H9 (cell line): ENCODE measurements around the gene ITPA. TPM values are rescaled to one million over a fixed set of nuclear protein-coding genes. Genes with fewer than 3 reads are reported as not detected.
A peak's percentile ranks its signal among the peaks of the same experiment; 100 is the strongest.

Source experiments
- DNase-seq: peaks from one replicate; pipeline ENCODE4 v3.0.0-alpha.2; 2017
- H2AFZ ChIP-seq: one replicate; pipeline ENCODE4 v1.6.1; 2013; ENCODE audit warnings: mild to moderate bottlenecking, low read length, control low read depth, moderate library complexity
- H2AK5ac ChIP-seq: 2 replicates; pipeline ENCODE4 v1.6.1; 2013; ENCODE audit warnings: low read length, control low read depth, mixed read lengths; ENCODE audit not compliant: insufficient read length
- H2BK120ac ChIP-seq: one replicate; pipeline ENCODE4 v1.6.1; 2013; ENCODE audit warnings: low read depth, mild to moderate bottlenecking, low read length, control low read depth, inconsistent platforms; ENCODE audit not compliant: poor library complexity, severe bottlenecking
- H2BK12ac ChIP-seq: 2 replicates; pipeline ENCODE4 v1.6.1; 2013; ENCODE audit warnings: low read length, control low read depth, mixed read lengths, low read depth; ENCODE audit not compliant: insufficient read length
- H2BK15ac ChIP-seq: 2 replicates; pipeline ENCODE4 v1.6.1; 2013; ENCODE audit warnings: low read depth, low read length, control low read depth
- H2BK20ac ChIP-seq: one replicate; pipeline ENCODE4 v1.6.1; 2013; ENCODE audit warnings: low read depth, mild to moderate bottlenecking, low read length, control low read depth, inconsistent platforms; ENCODE audit not compliant: poor library complexity, severe bottlenecking
- H2BK5ac ChIP-seq: 2 replicates; pipeline ENCODE4 v1.6.1; 2013; ENCODE audit warnings: low read length, control low read depth, mixed read lengths; ENCODE audit not compliant: insufficient read length
- H3K14ac ChIP-seq: 2 replicates; pipeline ENCODE4 v1.6.1; 2013; ENCODE audit warnings: low read length, control low read depth; ENCODE audit not compliant: insufficient read depth
- H3K18ac ChIP-seq: 2 replicates; pipeline ENCODE4 v1.6.1; 2013; ENCODE audit warnings: low read depth, mild to moderate bottlenecking, mixed read lengths, low read length, control low read depth; ENCODE audit not compliant: insufficient read length
- H3K23ac ChIP-seq: 2 replicates; pipeline ENCODE4 v1.6.1; 2013; ENCODE audit warnings: low read length, control low read depth, mixed read lengths, low read depth; ENCODE audit not compliant: insufficient read length
- H3K23me2 ChIP-seq: 2 replicates; pipeline ENCODE4 v1.6.1; 2013; ENCODE audit warnings: low read depth, mild to moderate bottlenecking, mixed read lengths, low read length, control low read depth; ENCODE audit not compliant: insufficient read length, poor library complexity, severe bottlenecking
- H3K27ac ChIP-seq: 2 replicates; pipeline ENCODE4 v1.5.1; 2013; ENCODE audit warnings: low read length, control low read depth, mixed read lengths, low read depth; ENCODE audit not compliant: insufficient read length
- H3K27me3 ChIP-seq: 2 replicates; pipeline ENCODE4 v1.6.1; 2013; ENCODE audit warnings: low read length, control low read depth, inconsistent platforms; ENCODE audit not compliant: insufficient read depth
- H3K4ac ChIP-seq: 2 replicates; pipeline ENCODE4 v1.6.1; 2013; ENCODE audit warnings: low read depth, mild to moderate bottlenecking, control low read depth, inconsistent platforms, low read length, moderate library complexity
- H3K4me1 ChIP-seq: 2 replicates; pipeline ENCODE4 v1.6.1; 2013; ENCODE audit warnings: low read length, control low read depth, inconsistent platforms; ENCODE audit not compliant: insufficient read depth
- H3K4me2 ChIP-seq: 2 replicates; pipeline ENCODE4 v1.6.1; 2013; ENCODE audit warnings: low read length, control low read depth, mixed read lengths; ENCODE audit not compliant: insufficient read length, insufficient read depth
- H3K56ac ChIP-seq: 2 replicates; pipeline ENCODE4 v1.6.1; 2013; ENCODE audit warnings: low read depth, mild to moderate bottlenecking, mixed read lengths, low read length, control low read depth; ENCODE audit not compliant: insufficient read length
- H3K79me1 ChIP-seq: 2 replicates; pipeline ENCODE4 v1.6.1; 2013; ENCODE audit warnings: low read depth, mild to moderate bottlenecking, moderate library complexity, low read length, control low read depth, inconsistent platforms; ENCODE audit not compliant: insufficient read depth, poor library complexity, severe bottlenecking
- H3K79me2 ChIP-seq: 2 replicates; pipeline ENCODE4 v1.6.1; 2013; ENCODE audit warnings: low read length, control low read depth, inconsistent platforms; ENCODE audit not compliant: insufficient read depth
- H3K9ac ChIP-seq: 2 replicates; pipeline ENCODE4 v1.6.1; 2013; ENCODE audit warnings: low read length, control low read depth, mixed read lengths; ENCODE audit not compliant: insufficient read length; ENCODE audit errors: extremely low read depth
- H3K9me3 ChIP-seq: one replicate; pipeline ENCODE4 v1.6.1; 2013; ENCODE audit warnings: low read depth, low read length, inconsistent platforms; ENCODE audit not compliant: control insufficient read depth
- H3T11ph ChIP-seq: one replicate; pipeline ENCODE4 v1.6.1; 2013; ENCODE audit warnings: mild to moderate bottlenecking, low read length, control low read depth, inconsistent platforms
- H4K20me1 ChIP-seq: one replicate; pipeline ENCODE4 v1.6.1; 2013; ENCODE audit not compliant: control insufficient read depth, insufficient read length, insufficient read depth
- H4K5ac ChIP-seq: 2 replicates; pipeline ENCODE4 v1.6.1; 2013; ENCODE audit warnings: low read depth, mild to moderate bottlenecking, mixed read lengths, low read length, control low read depth; ENCODE audit not compliant: insufficient read length
- H4K8ac ChIP-seq: replicated peaks from 2 replicates; pipeline ENCODE4 v1.6.1; 2013; ENCODE audit warnings: low read length, control low read depth, mixed read lengths, low read depth; ENCODE audit not compliant: insufficient read length
- H4K91ac ChIP-seq: 2 replicates; pipeline ENCODE4 v1.6.1; 2013; ENCODE audit warnings: low read depth, mild to moderate bottlenecking, moderate library complexity, mixed read lengths, low read length, control low read depth; ENCODE audit not compliant: insufficient read length
- H3K27ac Mint-ChIP-seq, 3 experiments: 2 replicates in 2 of 3; 3 replicates in 1 of 3; pipeline ENCODE4 v1.8.0; 2020 to 2021; ENCODE audit warnings: mixed read lengths in 3 of 3, mild to moderate bottlenecking in 1 of 3, moderate library complexity in 1 of 3
- H3K27me3 Mint-ChIP-seq: 2 replicates; pipeline ENCODE4 v1.8.0; 2021; ENCODE audit warnings: low read depth, mild to moderate bottlenecking, moderate library complexity, mixed read lengths
- H3K36me3 Mint-ChIP-seq, 3 experiments: 2 replicates in 2 of 3; 3 replicates in 1 of 3; pipeline ENCODE4 v1.8.0; 2020 to 2021; ENCODE audit warnings: low read depth in 3 of 3, mixed read lengths in 3 of 3; ENCODE audit not compliant: insufficient read depth in 1 of 3
- H3K4me1 Mint-ChIP-seq, 2 experiments: 2 replicates each; pipeline ENCODE4 v1.8.0; 2020; ENCODE audit warnings: mixed read lengths in 2 of 2
- H3K4me3 Mint-ChIP-seq, 2 experiments: 2 replicates in 1 of 2; 3 replicates in 1 of 2; pipeline ENCODE4 v1.8.0; 2020 to 2021; ENCODE audit warnings: mild to moderate bottlenecking in 2 of 2, mixed read lengths in 2 of 2, moderate library complexity in 1 of 2
- H3K9me3 Mint-ChIP-seq, 2 experiments: 2 replicates in 1 of 2; 3 replicates in 1 of 2; pipeline ENCODE4 v1.8.0; 2020; ENCODE audit warnings: mild to moderate bottlenecking in 2 of 2, mixed read lengths in 2 of 2, moderate library complexity in 1 of 2
- WGBS: extraction: QIAGEN DNeasy Blood & Tissue Kit; methylation state at CpG from one replicate; pipeline ENCODE4 v1.1.7; 2013; ENCODE audit warnings: missing lambda C conversion rate, low lambda C conversion rate, mixed read lengths; ENCODE audit not compliant: insufficient read length; ENCODE audit errors: extremely low coverage; 5-methylcytosine and 5-hydroxymethylcytosine counted together
- total RNA-seq: library from RNA; stranded (reverse); gene quantifications from 2 replicates; pipeline ENCODE4 v1.2.1, GENCODE V29; 2021
- TF ChIP-seq, protein P1 (sequence below): fragments of 200-600 bp; sonication (generic); conservative IDR thresholded peaks from 3 replicates; pipeline ENCODE4 v1.8.0; 2021; ENCODE audit warnings: antibody characterized with exemption, mild to moderate bottlenecking

The ITPA gene
- total RNA-seq, 1 experiment from 2014 or later, result 74.5 TPM

DNA sequence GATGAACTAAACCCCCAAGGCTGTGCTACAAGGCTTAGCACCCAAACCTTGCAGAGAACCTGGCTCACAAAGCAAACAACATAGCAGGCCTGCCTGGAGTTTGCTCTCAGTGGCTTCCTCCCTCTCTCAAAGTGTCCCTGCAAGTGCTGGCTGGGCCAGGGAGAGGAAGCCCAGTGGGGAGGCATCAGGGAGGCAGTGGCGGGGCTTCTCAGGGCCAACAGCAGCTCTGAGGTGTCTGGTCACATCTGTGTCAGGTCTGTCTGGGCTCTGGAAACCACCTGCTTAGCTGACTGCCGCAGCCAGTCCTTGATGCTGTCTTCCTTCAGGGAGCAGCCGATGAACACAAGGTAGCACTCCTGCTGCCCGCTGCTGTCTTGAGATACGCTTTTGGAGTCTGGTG is 46.4 kb downstream of the ITPA start:
- H3K79me2 ChIP-seq, result no peaks in the 10 kb centered on the region
- TF ChIP-seq, protein P1, sequence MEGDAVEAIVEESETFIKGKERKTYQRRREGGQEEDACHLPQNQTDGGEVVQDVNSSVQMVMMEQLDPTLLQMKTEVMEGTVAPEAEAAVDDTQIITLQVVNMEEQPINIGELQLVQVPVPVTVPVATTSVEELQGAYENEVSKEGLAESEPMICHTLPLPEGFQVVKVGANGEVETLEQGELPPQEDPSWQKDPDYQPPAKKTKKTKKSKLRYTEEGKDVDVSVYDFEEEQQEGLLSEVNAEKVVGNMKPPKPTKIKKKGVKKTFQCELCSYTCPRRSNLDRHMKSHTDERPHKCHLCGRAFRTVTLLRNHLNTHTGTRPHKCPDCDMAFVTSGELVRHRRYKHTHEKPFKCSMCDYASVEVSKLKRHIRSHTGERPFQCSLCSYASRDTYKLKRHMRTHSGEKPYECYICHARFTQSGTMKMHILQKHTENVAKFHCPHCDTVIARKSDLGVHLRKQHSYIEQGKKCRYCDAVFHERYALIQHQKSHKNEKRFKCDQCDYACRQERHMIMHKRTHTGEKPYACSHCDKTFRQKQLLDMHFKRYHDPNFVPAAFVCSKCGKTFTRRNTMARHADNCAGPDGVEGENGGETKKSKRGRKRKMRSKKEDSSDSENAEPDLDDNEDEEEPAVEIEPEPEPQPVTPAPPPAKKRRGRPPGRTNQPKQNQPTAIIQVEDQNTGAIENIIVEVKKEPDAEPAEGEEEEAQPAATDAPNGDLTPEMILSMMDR, result no peak
- H3K27ac ChIP-seq, result no peak overlapping the region
- H3K14ac ChIP-seq, result no peak overlapping the region
- no peak overlapping the region for H4K5ac ChIP-seq
- Mint-ChIP-seq H3K4me3 (no peak overlapping the region), H3K27ac (peak overlapping the region in 1 of 3 experiments; percentile 29; a peak in 1 of 7 replicates), H3K9me3 (no peaks in the 10 kb centered on the region), H3K36me3 (peaks cover 0 to 7% (median 0%) of the 10 kb centered on the region in 3 experiments; a peak in 4 of 7 replicates), H3K27me3 (no peaks in the 10 kb centered on the region), H3K4me1 (no peaks in the 10 kb centered on the region)
- no CpG with 5 or more reads among the region's 5 CpGs for WGBS
- H2BK20ac ChIP-seq, result no peak overlapping the region
- H3K4me2 ChIP-seq, result no peak overlapping the region
- no peak overlapping the region for H2BK5ac ChIP-seq
- H3K79me1 ChIP-seq, result no peaks in the 10 kb centered on the region
- no peaks in the 10 kb centered on the region for H3K27me3 ChIP-seq
- H2BK120ac ChIP-seq, result no peak overlapping the region
- H3T11ph ChIP-seq, result no peak overlapping the region
- H3K9me3 ChIP-seq, result no peaks in the 10 kb centered on the region
- no peak overlapping the region for H3K56ac ChIP-seq
- no peak overlapping the region for H3K23ac ChIP-seq
- H3K4me1 ChIP-seq, result no peaks in the 10 kb centered on the region
- H3K9ac ChIP-seq, result no peak overlapping the region
- no peaks in the 10 kb centered on the region for H3K23me2 ChIP-seq
- no peak overlapping the region for H2AFZ ChIP-seq
- DNase-seq, result no peak
- H3K18ac ChIP-seq, result no peak overlapping the region
- no peak overlapping the region for H3K4ac ChIP-seq
- no peak overlapping the region for H2BK12ac ChIP-seq
- H4K91ac ChIP-seq, result no peak overlapping the region
- H4K20me1 ChIP-seq, result no peaks in the 10 kb centered on the region
- no peak overlapping the region for H2AK5ac ChIP-seq
- no peak overlapping the region for H2BK15ac ChIP-seq
- H4K8ac ChIP-seq, result no peak overlapping the region
